Amniotic epithelial cell (primary cell): Measurements from ENCODE around the gene IDH3A.

Source experiments
- DNase-seq: peaks from one replicate; pipeline ENCODE4 v3.0.0-alpha.2; 2010; ENCODE audit warnings: low read depth

The IDH3A gene

DNA sequence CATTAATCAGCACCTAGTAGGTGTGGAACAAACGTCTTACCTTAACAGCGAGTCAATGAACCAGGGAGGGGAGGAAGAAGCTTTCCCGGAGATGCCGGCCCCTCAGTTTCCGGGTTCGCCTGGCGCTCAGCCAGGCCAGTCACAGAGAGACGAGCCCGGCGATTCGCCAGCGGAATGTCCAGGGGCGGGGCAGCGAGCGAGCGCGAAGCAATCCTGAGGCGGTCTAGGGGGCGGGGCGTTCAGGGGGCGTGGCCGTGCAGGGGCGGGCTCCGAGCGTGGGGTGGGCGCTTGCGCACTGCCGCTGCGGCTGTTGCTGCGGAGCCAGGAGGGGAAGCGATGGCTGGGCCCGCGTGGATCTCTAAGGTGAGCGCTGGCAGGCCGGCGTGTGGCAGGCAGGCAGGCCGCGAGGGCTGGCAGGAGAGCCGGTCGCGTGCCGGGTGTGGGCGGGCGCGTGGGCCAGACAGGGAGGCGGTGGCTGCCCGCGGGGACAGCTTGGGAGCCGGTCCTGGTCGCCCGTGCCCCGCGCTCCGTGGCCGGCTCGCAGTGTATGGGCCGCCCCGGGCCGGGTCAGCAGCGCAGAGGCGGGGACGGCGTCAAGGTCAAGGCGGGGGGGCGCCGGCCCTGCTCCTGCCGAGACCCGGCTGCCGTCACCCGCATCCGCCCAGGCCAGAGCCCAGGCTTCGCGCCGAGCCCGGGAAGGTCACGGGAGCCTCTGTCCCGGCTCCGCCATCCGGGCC lies at the start of gene IDH3A:
IDH3A (plus strand) TSS at position 295 of the 737 bp plus-strand sequence; CDS start at position 337, 42 bp downstream.
- peak; percentile 88 for DNase-seq

DNA sequence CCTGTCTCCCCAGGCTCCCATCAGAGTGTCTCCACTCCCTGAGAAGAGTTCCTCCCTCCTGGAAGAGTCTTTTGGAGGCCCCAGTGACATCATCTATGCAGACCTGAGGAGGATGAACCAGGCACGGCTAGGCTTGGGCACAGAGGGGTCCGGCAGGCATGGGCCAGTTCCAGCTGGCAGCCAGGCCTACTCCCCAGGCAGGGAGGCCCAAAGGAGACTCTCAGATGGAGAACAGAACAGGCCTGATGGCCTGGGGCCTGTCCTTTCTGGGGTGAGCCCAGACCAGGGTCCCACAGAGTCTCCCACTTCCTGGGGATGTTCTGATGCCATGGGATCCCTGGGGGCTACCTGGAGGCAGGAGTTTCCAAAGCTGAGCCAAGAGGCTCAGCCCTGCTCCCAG lies 48.3 kb upstream of the IDH3A start:
- no peak for DNase-seq

DNA sequence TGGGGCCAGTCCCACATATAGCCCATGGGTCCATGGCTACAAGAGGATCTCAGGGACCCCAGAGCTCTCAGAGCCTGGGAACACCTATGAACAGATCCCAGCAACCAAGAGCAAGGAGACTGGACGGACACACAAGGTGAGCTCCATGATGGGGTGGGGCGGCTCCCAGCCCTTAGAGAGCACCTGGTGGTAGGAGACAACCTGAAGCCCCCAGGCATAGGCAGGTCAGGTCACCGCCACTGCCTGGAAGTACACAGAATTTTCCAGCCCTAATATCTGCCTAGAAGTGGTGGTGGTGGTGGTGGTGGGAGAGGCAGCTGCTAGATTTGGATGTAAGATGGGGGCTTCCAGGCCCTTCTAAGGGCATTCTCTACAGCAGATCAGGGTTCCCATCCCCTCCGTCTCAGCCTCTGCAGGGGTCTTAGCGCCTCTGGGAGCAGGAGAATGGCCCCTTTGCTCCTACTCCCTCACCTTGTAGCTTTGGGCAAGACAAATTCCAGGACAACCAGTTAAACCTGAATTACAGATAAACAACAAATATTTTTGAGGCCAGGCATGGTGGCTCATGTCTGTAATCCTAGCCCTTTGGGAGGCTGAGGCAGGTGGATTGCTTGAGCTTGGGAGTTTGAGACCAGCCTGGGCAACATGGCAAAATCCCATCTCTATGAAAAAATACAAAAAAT lies 47.6 kb upstream of the IDH3A start:
- DNase-seq, result no peak

GRCh38 chr15:78102211-78102610 lies 47.0 kb upstream of the IDH3A start:
- DNase-seq, result no peak

DNA sequence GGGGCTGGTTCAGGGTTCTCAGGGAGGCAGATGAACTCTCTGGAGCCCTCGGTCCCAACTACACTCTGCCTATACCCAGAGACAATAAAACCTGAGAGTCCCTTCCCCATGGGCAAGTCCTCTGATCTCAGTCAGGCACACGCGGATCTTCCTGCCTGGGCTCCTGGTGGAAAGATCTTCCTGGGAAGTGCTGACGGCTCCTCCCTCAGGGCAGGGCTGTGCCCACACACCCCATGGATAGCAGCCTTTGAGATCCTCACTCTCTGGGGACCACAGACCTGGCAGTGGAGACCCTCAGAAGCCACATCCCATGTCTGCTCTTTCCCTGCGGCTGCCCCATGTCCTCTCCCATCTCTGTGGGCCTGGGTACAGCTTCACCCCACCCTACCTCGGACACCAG lies 46.4 kb upstream of the IDH3A start:
- no peak for DNase-seq

GRCh38 chr15:78103406-78104118 lies 45.6 kb upstream of the IDH3A start:
- no peak for DNase-seq

- DNase-seq, result no peak
These were observed 45.1 kb upstream of the IDH3A start for GRCh38 chr15:78104119-78104479.

GRCh38 chr15:78104566-78105475 lies 44.3 kb upstream of the IDH3A start:
- no peak for DNase-seq

DNA sequence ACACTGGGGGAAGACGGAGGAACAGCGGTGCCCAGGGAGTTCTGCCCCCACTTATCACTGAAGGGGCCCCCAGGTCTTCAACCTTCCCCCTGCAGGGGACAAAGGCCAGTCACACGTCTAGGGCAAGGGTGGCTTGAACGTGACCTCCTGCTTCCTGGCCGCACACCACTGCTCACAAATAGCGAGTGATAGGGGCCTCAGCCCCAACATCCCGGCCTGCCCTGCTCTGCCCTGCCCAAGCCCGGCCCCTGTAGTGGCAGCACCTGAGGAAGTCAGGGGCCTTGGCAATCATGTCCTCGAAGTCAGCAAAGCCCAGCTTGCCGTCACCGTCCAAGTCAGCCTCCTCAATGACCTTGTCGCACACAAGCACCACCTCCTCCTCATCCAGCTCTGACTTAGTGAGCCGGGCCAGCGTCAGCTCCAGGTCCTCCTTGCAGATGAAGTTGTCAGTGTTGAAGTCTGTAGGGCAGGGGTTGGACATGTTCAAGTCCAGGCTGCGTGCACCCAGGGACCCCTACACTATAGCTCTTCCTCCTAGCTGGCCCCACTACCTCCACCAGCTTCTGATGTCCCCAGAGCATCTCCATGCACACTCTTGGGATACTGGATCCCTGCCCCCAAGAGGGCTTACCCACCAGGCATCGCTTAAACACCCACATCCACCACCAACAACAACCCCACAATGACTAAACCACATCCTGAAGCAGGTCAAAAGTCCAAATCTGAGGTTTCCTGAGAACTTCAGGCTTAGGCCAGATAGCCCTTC lies 43.5 kb upstream of the IDH3A start:
- DNase-seq, result peak; percentile 55

- no peak for DNase-seq
These were observed 41.7 kb upstream of the IDH3A start for GRCh38 chr15:78107471-78107870.

- DNase-seq, result peak; percentile 81
These were observed 40.7 kb upstream of the IDH3A start for GRCh38 chr15:78108300-78109084.

GRCh38 chr15:78109156-78109555 lies 40.0 kb upstream of the IDH3A start:
- no peak for DNase-seq

GRCh38 chr15:78110096-78110495 lies 39.1 kb upstream of the IDH3A start:
- DNase-seq, result no peak

GRCh38 chr15:78110916-78111475 lies 38.2 kb upstream of the IDH3A start:
- no peak for DNase-seq

GRCh38 chr15:78111788-78112187 lies 37.4 kb upstream of the IDH3A start:
- DNase-seq, result no peak

- no peak for DNase-seq
These were observed 36.6 kb upstream of the IDH3A start for GRCh38 chr15:78112551-78112950.

GRCh38 chr15:78120523-78120922 lies 28.6 kb upstream of the IDH3A start:
- DNase-seq, result no peak

DNA sequence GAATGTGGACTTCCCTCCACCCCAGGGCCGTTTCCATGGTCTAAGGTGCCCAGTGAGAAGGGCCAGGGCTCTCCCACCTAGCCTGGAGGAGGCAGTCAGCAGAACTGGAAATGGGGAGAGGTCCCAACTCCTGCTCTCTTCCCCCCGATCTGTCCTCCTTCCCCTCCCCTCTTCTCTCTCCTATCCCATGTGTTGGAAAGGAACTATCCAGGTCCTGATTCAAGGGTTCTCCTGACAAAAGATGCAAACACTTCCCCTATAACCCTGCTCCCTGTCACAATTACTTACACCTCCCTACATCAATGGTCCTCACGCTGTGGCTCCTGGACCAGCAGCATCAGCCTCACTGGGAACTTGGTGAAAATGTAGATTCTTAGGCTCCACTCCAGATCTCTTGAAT lies 23.9 kb upstream of the IDH3A start:
- DNase-seq, result no peak

- DNase-seq, result no peak
These were observed 21.3 kb upstream of the IDH3A start for GRCh38 chr15:78127882-78128281.

DNA sequence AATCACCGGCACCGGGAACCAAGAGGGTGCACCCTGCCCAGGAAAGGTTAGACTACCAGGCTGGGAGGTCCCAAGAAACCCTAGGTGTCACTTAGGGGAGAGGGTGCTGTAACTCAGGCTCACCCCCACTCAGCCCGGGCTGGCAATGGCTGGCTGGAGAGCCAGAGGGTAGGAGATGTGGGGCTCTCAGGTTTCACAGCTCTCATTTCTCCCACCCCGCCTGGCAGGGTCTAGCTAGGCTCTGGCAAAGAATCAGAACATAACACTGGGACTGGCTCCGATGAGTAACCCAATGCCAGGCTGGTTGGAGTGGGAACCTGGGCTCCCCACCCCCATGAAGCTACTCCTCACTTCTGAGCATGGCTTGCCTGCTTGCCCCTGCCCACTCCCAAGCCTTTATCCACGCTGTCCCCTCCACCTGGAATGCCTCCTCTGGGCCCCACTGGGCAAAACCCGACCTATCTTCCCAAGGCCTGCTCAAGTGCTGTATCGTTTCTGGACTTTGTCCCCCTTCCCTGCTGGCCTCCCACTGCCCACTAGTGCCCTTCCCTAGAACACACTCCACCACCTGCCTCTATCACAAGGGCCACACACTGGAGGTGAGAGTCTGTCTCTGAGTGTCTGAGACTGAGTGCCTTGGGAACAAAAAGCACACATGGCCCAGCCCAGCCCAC lies 19.9 kb upstream of the IDH3A start:
- DNase-seq, result no peak
